Fibroblast of mammary gland (primary cell): ENCODE results near the gene CACNA2D3.
"Not testable (repeated sequence)": the region's sequence is repeated elsewhere in the genome, so short reads cannot be mapped to it uniquely, and the experiment has no call there.

Source experiments
- DNase-seq: peaks from one replicate; pipeline ENCODE4 v3.0.0-alpha.2; 2010; ENCODE audit warnings: low read depth
- H3K4me3 ChIP-seq: 2 replicates; pipeline ENCODE4 v1.5.1; 2011; ENCODE audit warnings: low read depth, mild to moderate bottlenecking, low read length, moderate library complexity; ENCODE audit not compliant: control insufficient read depth
- TF ChIP-seq, protein P1 (sequence below): conservative IDR thresholded peaks from 2 replicates; pipeline ENCODE4 v1.5.1; 2011; ENCODE audit warnings: low read depth, low read length, inconsistent platforms; ENCODE audit not compliant: control insufficient read depth, insufficient read depth

The CACNA2D3 gene

DNA sequence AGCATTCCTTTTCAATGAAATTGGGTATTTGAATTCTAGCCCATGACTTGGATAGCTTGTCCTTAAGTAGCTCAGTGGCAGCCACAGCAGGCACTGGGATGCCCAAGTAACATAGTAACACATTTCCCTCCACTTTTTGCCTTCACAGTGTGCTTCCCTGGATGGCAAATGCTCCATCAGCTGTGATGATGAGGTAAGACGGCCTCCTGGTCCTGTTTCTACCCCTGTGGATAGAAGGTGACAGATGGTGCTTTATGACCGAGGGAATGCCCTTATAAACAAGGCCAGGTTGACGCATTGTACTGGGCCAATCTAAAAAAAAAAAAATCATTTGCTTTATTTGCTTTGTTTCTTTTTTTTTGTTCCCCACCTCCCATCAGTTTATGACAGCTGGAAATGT, 847.3 kb downstream of the CACNA2D3 start:
- TF ChIP-seq, protein P1, sequence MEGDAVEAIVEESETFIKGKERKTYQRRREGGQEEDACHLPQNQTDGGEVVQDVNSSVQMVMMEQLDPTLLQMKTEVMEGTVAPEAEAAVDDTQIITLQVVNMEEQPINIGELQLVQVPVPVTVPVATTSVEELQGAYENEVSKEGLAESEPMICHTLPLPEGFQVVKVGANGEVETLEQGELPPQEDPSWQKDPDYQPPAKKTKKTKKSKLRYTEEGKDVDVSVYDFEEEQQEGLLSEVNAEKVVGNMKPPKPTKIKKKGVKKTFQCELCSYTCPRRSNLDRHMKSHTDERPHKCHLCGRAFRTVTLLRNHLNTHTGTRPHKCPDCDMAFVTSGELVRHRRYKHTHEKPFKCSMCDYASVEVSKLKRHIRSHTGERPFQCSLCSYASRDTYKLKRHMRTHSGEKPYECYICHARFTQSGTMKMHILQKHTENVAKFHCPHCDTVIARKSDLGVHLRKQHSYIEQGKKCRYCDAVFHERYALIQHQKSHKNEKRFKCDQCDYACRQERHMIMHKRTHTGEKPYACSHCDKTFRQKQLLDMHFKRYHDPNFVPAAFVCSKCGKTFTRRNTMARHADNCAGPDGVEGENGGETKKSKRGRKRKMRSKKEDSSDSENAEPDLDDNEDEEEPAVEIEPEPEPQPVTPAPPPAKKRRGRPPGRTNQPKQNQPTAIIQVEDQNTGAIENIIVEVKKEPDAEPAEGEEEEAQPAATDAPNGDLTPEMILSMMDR: no peak
- no peak overlapping the region for H3K4me3 ChIP-seq
- no peak for DNase-seq

DNA sequence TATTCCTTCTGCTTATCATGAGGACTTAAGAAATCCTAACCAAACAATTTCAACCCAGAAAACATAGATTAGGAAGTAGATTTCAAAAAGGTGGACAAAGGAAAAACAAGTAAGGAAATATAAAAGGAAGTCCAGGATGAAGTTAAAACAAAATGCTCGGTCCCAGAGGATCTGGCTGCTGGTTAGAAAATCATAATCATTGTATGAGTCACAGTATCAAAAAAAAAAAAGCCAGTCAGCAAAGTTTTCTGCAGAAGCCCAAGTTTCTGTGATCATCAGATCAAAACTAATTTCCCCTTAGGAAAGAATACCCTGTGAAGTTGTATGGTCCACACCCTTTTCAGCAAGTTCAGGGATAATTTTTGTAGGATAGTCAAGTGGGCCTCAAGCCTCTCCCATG, 848.5 kb downstream of the CACNA2D3 start:
- no peak overlapping the region for H3K4me3 ChIP-seq
- peak; percentile 72 for DNase-seq
- TF ChIP-seq, protein P1: no peak

DNA sequence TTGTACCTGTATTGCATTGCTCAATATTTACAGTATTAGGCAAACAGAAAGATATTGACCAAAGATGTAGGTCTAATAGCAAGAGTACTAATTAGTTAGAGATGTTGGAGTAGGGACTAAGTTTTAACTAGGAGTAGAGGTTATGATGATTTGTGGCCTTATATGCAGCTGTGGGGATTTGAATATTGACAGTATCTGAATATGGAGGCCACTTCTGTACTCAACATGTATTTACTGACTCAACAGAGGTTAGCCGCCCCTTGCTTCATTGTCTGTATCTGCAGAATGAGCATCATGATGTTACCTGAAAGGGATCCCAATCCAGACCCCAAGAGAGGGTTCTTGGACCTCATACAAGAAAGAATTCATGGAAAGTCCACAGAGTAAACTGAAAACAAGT, 855.1 kb downstream of the CACNA2D3 start:
- TF ChIP-seq, protein P1: no peak
- no peak for DNase-seq
- H3K4me3 ChIP-seq: no peak overlapping the region

DNA sequence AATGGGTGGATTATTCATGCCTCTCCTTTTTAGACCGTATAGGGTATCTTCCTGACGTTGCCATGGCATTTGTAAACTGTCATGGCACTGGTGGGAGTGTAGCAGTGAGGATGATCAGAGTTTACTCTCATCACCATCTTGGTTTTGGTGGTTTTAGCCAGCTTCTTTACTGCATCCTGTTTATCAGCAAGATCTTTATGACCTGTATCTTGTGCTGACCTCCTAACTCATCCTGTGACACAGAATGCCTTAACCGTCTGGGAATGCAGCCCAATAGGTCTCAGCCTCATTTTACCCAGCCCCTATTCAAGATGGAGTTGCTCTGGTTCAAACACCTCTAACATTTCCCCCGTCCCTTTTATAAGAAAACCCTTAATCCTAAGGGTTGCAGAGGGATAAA, 855.6 kb downstream of the CACNA2D3 start:
- not testable (repeated sequence) for DNase-seq, H3K4me3 ChIP-seq

DNA sequence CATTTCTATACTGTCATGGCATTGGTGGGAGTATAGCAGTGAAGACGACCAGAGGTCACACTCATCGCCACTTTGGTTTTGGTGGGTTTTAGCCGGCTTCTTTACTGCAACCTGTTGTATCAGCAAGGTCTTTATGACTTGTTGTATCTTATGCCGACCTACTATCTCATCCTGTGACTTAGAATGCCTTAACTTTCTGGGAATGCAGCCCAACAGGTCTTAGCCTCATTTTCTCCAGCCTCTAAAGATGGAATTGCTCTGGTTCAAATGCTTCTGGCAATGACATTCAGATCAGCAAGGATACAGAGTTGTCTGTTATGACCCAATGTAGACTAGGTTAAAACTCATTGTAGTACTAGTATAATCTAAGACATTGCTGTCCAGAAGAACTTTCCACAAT, 860.5 kb downstream of the CACNA2D3 start:
- no peak overlapping the region for H3K4me3 ChIP-seq
- no peak for DNase-seq
- TF ChIP-seq, protein P1: no peak

DNA sequence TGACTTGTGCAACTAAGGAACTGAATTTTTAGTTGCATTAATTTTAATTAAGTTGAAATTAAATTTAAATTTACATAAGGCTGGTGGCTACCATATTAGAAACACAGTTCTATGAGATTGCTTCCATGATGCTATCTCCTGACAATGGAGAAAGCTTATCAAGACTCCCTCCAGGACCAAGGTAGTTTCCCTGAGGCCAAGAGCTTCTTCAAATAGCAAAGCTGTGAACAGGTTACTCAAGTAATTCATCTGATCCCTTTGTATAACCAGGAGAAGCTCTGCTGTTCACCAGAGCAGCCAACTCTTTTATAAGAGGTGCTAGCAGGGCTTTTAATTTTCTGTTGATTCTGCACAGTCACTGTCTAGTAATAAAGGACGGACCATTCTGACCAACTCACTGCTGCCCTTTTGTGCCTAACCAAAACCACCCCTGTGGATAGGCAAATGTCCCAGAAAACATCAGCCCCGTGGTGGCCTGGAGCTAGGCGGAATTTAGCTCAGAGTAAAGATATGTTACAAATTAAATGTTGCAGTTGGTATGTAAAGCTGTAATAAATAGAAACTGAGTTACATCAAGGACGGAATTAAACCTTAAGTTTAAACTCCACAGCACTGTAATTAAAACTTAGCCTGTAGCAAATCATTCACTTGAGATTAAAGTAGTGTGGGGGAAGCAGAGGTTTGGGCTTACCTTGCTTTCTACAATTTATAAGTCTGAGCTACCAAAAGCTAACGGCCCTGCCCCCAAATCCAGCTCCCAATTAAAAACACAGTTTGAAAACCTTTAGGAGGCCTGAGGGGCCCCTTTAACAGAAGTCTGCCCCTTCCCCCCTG, 861.1 kb downstream of the CACNA2D3 start:
- no peak overlapping the region for H3K4me3 ChIP-seq
- TF ChIP-seq, protein P1: no peak
- no peak for DNase-seq

DNA sequence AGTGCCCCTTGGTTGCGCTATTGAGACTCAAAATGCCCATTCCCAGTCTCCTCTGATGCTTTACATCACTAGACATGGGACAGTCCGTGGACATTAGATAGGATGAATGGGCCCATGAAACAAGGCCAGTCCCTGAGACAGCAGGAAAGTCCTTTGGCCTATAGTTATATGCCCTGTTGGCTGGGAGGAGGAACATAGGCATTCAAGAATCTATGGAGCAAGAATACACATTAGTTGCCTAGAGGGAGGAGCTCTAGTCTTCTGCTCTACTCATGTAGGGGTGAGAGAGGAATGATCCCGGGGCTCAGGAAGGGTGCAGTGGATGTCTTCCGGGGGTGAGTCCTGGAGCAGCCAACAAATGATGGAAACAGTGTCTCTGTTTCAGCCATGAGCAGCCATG, 863.5 kb downstream of the CACNA2D3 start:
- H3K4me3 ChIP-seq: no peak overlapping the region
- TF ChIP-seq, protein P1: no peak
- DNase-seq: no peak
